Endothelial cell of umbilical vein (primary cell): Measurements from ENCODE around the gene MYH10. TPM values are rescaled to one million over a fixed set of nuclear protein-coding genes. Genes with fewer than 3 reads are reported as not detected.

ENCODE experiments used
- BruUV-seq: library from RNA; stranded (reverse); fragments of 400-500 nt; replicated peaks from 2 replicates; lab custom pipeline; 2021; lab: Mats Ljungman, UMichigan
- CTCF ChIA-PET: fragments of 300-600, 350-600 bp; sonication (Branson Sonifier 250); formaldehyde crosslinking; loops from one replicate; lab custom pipeline; 2021; ENCODE audit warnings: antibody characterized with exemption, inconsistent platforms; lab: Charles Lee
- POLR2A ChIA-PET: fragments of 300-600, 350-600 bp; sonication (Branson Sonifier 250); formaldehyde crosslinking; loops from one replicate; lab custom pipeline; 2021; ENCODE audit warnings: antibody characterized with exemption, inconsistent platforms; lab: Charles Lee
- DNase-seq: peaks from one replicate; pipeline ENCODE4 v3.0.0-alpha.2; 2011; ENCODE audit warnings: low read depth, low spot score
- FAIRE-seq: peaks from 2 replicates; lab custom pipeline; 2011; peaks lifted over from hg19 to GRCh38; lab: Jason Lieb, UNC
- H2AFZ ChIP-seq: 2 replicates; pipeline ENCODE4 v1.6.0; 2012; ENCODE audit warnings: low read depth, low read length, control low read depth, inconsistent platforms
- H3K27ac ChIP-seq: 2 replicates; pipeline ENCODE4 v1.5.1; 2011; ENCODE audit warnings: low read depth, mild to moderate bottlenecking, control low read depth, low read length, moderate library complexity; ENCODE audit not compliant: insufficient read depth
- H3K27me3 ChIP-seq, 2 experiments: 2 replicates each; pipeline versions ENCODE4 v1.6.0 to v1.6.1; 2011; ENCODE audit warnings: low read length in 2 of 2, mixed read lengths in 1 of 2; ENCODE audit not compliant: control insufficient read depth in 2 of 2, insufficient read depth in 2 of 2
- H3K36me3 ChIP-seq, 2 experiments: 2 replicates in 1 of 2; 3 replicates in 1 of 2; pipeline ENCODE4 v1.5.1; 2011; ENCODE audit warnings: low read length in 2 of 2, mild to moderate bottlenecking in 1 of 2, moderate library complexity in 1 of 2; ENCODE audit not compliant: control insufficient read depth in 2 of 2, insufficient read depth in 2 of 2; ENCODE audit errors: extremely low read depth in 1 of 2
- H3K4me1 ChIP-seq: 3 replicates; pipeline ENCODE4 v1.5.1; 2011; ENCODE audit warnings: mild to moderate bottlenecking, low read length; ENCODE audit not compliant: control insufficient read depth, insufficient read depth; ENCODE audit errors: extremely low read depth
- H3K4me2 ChIP-seq: 2 replicates; pipeline ENCODE4 v1.6.1; 2011; ENCODE audit warnings: low read length, control low read depth, mixed read lengths; ENCODE audit not compliant: insufficient read depth
- H3K4me3 ChIP-seq, 3 experiments: fragments of 200-600 bp in 1 of 3; sonication (generic), shearing (Covaris generic) in 1 of 3; replicated peaks in 1 of 3; 2 replicates each; pipeline ENCODE4 v1.5.1; 2011 to 2016; ENCODE audit warnings: control low read depth in 3 of 3, low read length in 3 of 3, mild to moderate bottlenecking in 2 of 3, inconsistent platforms in 1 of 3, low read depth in 1 of 3, moderate library complexity in 1 of 3; ENCODE audit not compliant: insufficient read depth in 1 of 3
- H3K79me2 ChIP-seq: 2 replicates; pipeline ENCODE4 v1.6.0; 2012; ENCODE audit warnings: low read length, inconsistent platforms; ENCODE audit not compliant: control insufficient read depth, insufficient read depth
- H3K9ac ChIP-seq: replicated peaks from 2 replicates; pipeline ENCODE3; 2011; ENCODE audit warnings: low read length, control low read depth; ENCODE audit not compliant: insufficient read depth; ENCODE audit errors: extremely low read depth
- H3K9me1 ChIP-seq: replicated peaks from 3 replicates; pipeline ENCODE4 v1.6.0; 2011; ENCODE audit warnings: mild to moderate bottlenecking, low read length; ENCODE audit not compliant: control insufficient read depth, insufficient read depth; ENCODE audit errors: extremely low read depth
- H3K9me3 ChIP-seq: replicated peaks from 2 replicates; pipeline ENCODE4 v1.5.1; 2012; ENCODE audit warnings: low read length, inconsistent platforms; ENCODE audit not compliant: control insufficient read depth, insufficient read depth
- H4K20me1 ChIP-seq: replicated peaks from 2 replicates; pipeline ENCODE3; 2011; ENCODE audit warnings: mild to moderate bottlenecking, low read length; ENCODE audit not compliant: control insufficient read depth, insufficient read depth; ENCODE audit errors: extremely low read depth
- CTCF ChIP-seq, 2 donors: IDR thresholded peaks; 1 replicate in 1 of 2; 2 replicates in 1 of 2; pipeline ENCODE4 v1.5.1; 2011; ENCODE audit warnings: low read length in 2 of 2, mild to moderate bottlenecking in 2 of 2, moderate library complexity in 2 of 2, control low read depth in 1 of 2, inconsistent platforms in 1 of 2, low read depth in 1 of 2; ENCODE audit not compliant: insufficient read depth in 1 of 2; ENCODE audit errors: extremely low read depth in 1 of 2
- EZH2 ChIP-seq: IDR thresholded peaks from 2 replicates; pipeline ENCODE4 v1.6.1; 2012; ENCODE audit warnings: borderline replicate concordance, low read depth, mild to moderate bottlenecking, moderate library complexity, low read length, inconsistent platforms; ENCODE audit not compliant: severe bottlenecking
- FOS ChIP-seq: IDR thresholded peaks from 2 replicates; pipeline ENCODE4 v1.6.1; 2011; ENCODE audit warnings: mild to moderate bottlenecking, low read length, moderate library complexity, borderline replicate concordance; ENCODE audit not compliant: insufficient read depth
- GATA2 ChIP-seq: IDR thresholded peaks from 2 replicates; pipeline ENCODE4 v1.7.0; 2011; ENCODE audit warnings: low read depth, mild to moderate bottlenecking, moderate library complexity, mixed read lengths, low read length; ENCODE audit not compliant: insufficient read length, insufficient read depth
- JUN ChIP-seq: IDR thresholded peaks from 2 replicates; pipeline ENCODE4 v1.6.1; 2011; ENCODE audit warnings: borderline replicate concordance, low read depth; ENCODE audit not compliant: insufficient read length, insufficient read depth
- MAX ChIP-seq: IDR thresholded peaks from 2 replicates; pipeline ENCODE4 v1.6.1; 2011; ENCODE audit not compliant: insufficient read depth, insufficient read length
- MYC ChIP-seq: IDR thresholded peaks from one replicate; pipeline ENCODE4 v1.6.1; 2011; ENCODE audit warnings: mild to moderate bottlenecking, low read depth, low read length
- POLR2A ChIP-seq: IDR thresholded peaks from 2 replicates; pipeline ENCODE4 v1.6.1; 2012; ENCODE audit warnings: low read depth, mild to moderate bottlenecking, control low read depth, low read length
- POLR2AphosphoS5 ChIP-seq: IDR thresholded peaks from 2 replicates; pipeline ENCODE4 v1.6.1; 2012; ENCODE audit warnings: low read depth, mild to moderate bottlenecking, control low read depth, low read length, moderate library complexity; ENCODE audit not compliant: insufficient read depth
- dilution Hi-C: fragments of 300-500 bp; cut with MboI; formaldehyde crosslinking; loops from one replicate; pipeline ENCODE4 v1.15.0; 2019; ENCODE audit warnings: low sequenced_read_pairs; ENCODE audit not compliant: extremely low pct_ligation_motif_present
- intact Hi-C: fragments of 100-400 bp; cut with micrococcal nuclease; formaldehyde crosslinking; loops from one replicate; pipeline ENCODE4 v1.10.0; 2022
- polyA plus RNA-seq, 4 experiments: library from polyadenylated mRNA; depleted of rRNA in 3 of 4; stranded (reverse) in 3 of 4; unstranded in 1 of 4; fragments of >200 nt; gene quantifications; 2 replicates each; pipeline versions ENCODE4 v1.2.1 to v1.2.3, GENCODE V29; 2011 to 2012; ENCODE audit warnings: missing spikeins in 1 of 4
- total RNA-seq: library from RNA; stranded (reverse); gene quantifications from 2 replicates; pipeline ENCODE4 v1.2.3, GENCODE V29; 2021

MYH10 gene
- total and polyA plus RNA-seq, 2 donors (not counting 3 experiments of a cell fraction or from before 2014, with no cell fraction given), result 73.4 to 232 TPM

GRCh38 chr17:8468980-8469379, 161.5 kb downstream of the MYH10 start:
- FAIRE-seq (no peak), DNase-seq (no peak)
- Histone ChIP-seq H3K27ac (no peak overlapping the region), H3K4me3 (no peak overlapping the region), H3K9ac (no peak overlapping the region), H3K4me1 (no peaks in the 10 kb centered on the region), H3K9me1 (no peaks in the 10 kb centered on the region), H3K79me2 (peaks cover 15% of the 10 kb centered on the region), H3K9me3 (no peaks in the 10 kb centered on the region), H2AFZ (no peak overlapping the region), H3K4me2 (no peak overlapping the region), H3K36me3 (peaks cover 12 to 34% of the 10 kb centered on the region in 2 experiments), H4K20me1 (no peaks in the 10 kb centered on the region), H3K27me3 (no peaks in the 10 kb centered on the region)
- dilution Hi-C loops, result no loop called here
- intact Hi-C loops, result no loop called here
- TF ChIP-seq FOS, result no peak
- no peak for TF ChIP-seq MAX
- TF ChIP-seq JUN, result no peak
- TF ChIP-seq MYC, result no peak
- TF ChIP-seq CTCF (IDR thresholded peaks at IDR 0.05; ENCODE audit: extremely low read depth in 1 of 2, insufficient read depth in 1 of 2, low read depth in 1 of 2, low read length in 2 of 2), result no peak
- TF ChIP-seq GATA2, result no peak
- TF ChIP-seq POLR2AphosphoS5, result no peak
- TF ChIP-seq EZH2, result no peak
- TF ChIP-seq POLR2A, result no peak
- no TSS peak for BruUV-seq
- ChIA-PET POLR2A (no interaction called here), CTCF (interaction anchor here (1.3 kb wide), 1 partner anchor 42 kb away, joined by 3 read pairs; no protein-coding TSS in a partner anchor)
